ENCODE measurements around the gene TMEM266.

The TMEM266 gene

GRCh38 chr15:76058714-76059319 is 968 bp upstream of the TMEM266 start:
- no peak for DNase-seq (ENCODE audit: extremely low read depth, low read depth)
- peak; percentile 7 for TF ChIP-seq CTCF (IDR thresholded peaks at IDR 0.05; ENCODE audit: low read depth, low read length, missing control alignments)
- peak overlapping the region; percentile 40 for H3K4me3 ChIP-seq (replicated peaks; ENCODE audit: low read depth, low read length)

- DNase-seq (ENCODE audit: extremely low read depth, low read depth): no peak
Measured at GRCh38 chr15:76060118-76060989, 569 bp downstream of the TMEM266 start.

GRCh38 chr15:76061700-76062099 is 1.9 kb downstream of the TMEM266 start:
- no peak for DNase-seq (ENCODE audit: extremely low read depth, low read depth)
- H3K4me3 ChIP-seq (replicated peaks; ENCODE audit: low read depth, low read length): no peak overlapping the region
- no peak for TF ChIP-seq CTCF (IDR thresholded peaks at IDR 0.05; ENCODE audit: low read depth, low read length, missing control alignments)

More at GRCh38 chr15:76060118-76060989, 569 bp downstream of the TMEM266 start:
- TF ChIP-seq CTCF (IDR thresholded peaks at IDR 0.05; ENCODE audit: low read depth, low read length, missing control alignments): no peak
- H3K4me3 ChIP-seq (replicated peaks; ENCODE audit: low read depth, low read length): peak overlapping the region; percentile 34

- TF ChIP-seq CTCF (IDR thresholded peaks at IDR 0.05; ENCODE audit: low read depth, low read length, missing control alignments): no peak
- no peak for DNase-seq (ENCODE audit: extremely low read depth, low read depth)
- H3K4me3 ChIP-seq (replicated peaks; ENCODE audit: low read depth, low read length): no peak overlapping the region
Measured at GRCh38 chr15:76062286-76062685, 2.5 kb downstream of the TMEM266 start.

GRCh38 chr15:76064375-76064774 is 4.6 kb downstream of the TMEM266 start:
- no peak for TF ChIP-seq CTCF (IDR thresholded peaks at IDR 0.05; ENCODE audit: low read depth, low read length, missing control alignments)
- DNase-seq (ENCODE audit: extremely low read depth, low read depth): no peak
- H3K4me3 ChIP-seq (replicated peaks; ENCODE audit: low read depth, low read length): no peak overlapping the region

GRCh38 chr15:76065245-76065644 is 5.5 kb downstream of the TMEM266 start:
- DNase-seq (ENCODE audit: extremely low read depth, low read depth): no peak
- no peak overlapping the region for H3K4me3 ChIP-seq (replicated peaks; ENCODE audit: low read depth, low read length)
- TF ChIP-seq CTCF (IDR thresholded peaks at IDR 0.05; ENCODE audit: low read depth, low read length, missing control alignments): no peak

Data from HFF-Myc (cell line).